Hypothalamus (tissue), 51 donors: ENCODE measurements around the gene HDAC4.

Experiments used
- DNase-seq, 51 donors: peaks; one replicate each; lab custom pipeline; 2025; lab: John Stamatoyannopoulos, UW

The HDAC4 gene

GRCh38 chr2:239125726-239126675, 274.8 kb downstream of the HDAC4 start:
- no peak for DNase-seq

- peak in 1 of 51 donors; percentile 55 for DNase-seq
These were observed 276.5 kb downstream of the HDAC4 start for GRCh38 chr2:239124152-239124899.

- DNase-seq: no peak
These were observed 278.3 kb downstream of the HDAC4 start for GRCh38 chr2:239122421-239123110.

- peak in 44 of 51 donors; percentile 17 to 91 (median 76) for DNase-seq
These were observed 279.2 kb downstream of the HDAC4 start for GRCh38 chr2:239121600-239122012.

- no peak for DNase-seq
These were observed 280.2 kb downstream of the HDAC4 start for GRCh38 chr2:239120664-239121063.

GRCh38 chr2:239119346-239120126, 281.3 kb downstream of the HDAC4 start:
- no peak for DNase-seq

- no peak for DNase-seq
These were observed 282.1 kb downstream of the HDAC4 start for GRCh38 chr2:239118675-239119211.

GRCh38 chr2:239118264-239118663, 282.6 kb downstream of the HDAC4 start:
- DNase-seq: no peak

- DNase-seq: no peak
These were observed 283.0 kb downstream of the HDAC4 start for GRCh38 chr2:239117831-239118230.

GRCh38 chr2:239116456-239117246, 284.2 kb downstream of the HDAC4 start:
- DNase-seq: no peak

GRCh38 chr2:239115616-239116015, 285.2 kb downstream of the HDAC4 start:
- DNase-seq: no peak

- no peak for DNase-seq
These were observed 286.1 kb downstream of the HDAC4 start for GRCh38 chr2:239114616-239115265.

GRCh38 chr2:239114119-239114581, 286.7 kb downstream of the HDAC4 start:
- DNase-seq: no peak

GRCh38 chr2:239113615-239114014, 287.2 kb downstream of the HDAC4 start:
- no peak for DNase-seq

GRCh38 chr2:239113171-239113570, 287.6 kb downstream of the HDAC4 start:
- DNase-seq: peak in 2 of 51 donors; percentile 23 to 34

- no peak for DNase-seq
These were observed 288.6 kb downstream of the HDAC4 start for GRCh38 chr2:239112127-239112774.

GRCh38 chr2:239111401-239112100, 289.3 kb downstream of the HDAC4 start:
- DNase-seq: peak in 3 of 51 donors; percentile 27 to 42 (median 34)
